Bronchial epithelial cell (primary cell): ENCODE data around the gene MMP25. TPM values are rescaled to one million over a fixed set of nuclear protein-coding genes. Genes with fewer than 3 reads are reported as not detected.

Source experiments
- DNase-seq: peaks from one replicate; pipeline ENCODE4 v3.0.0-alpha.2; 2010; ENCODE audit warnings: low read depth
- FAIRE-seq: peaks from 2 replicates; lab custom pipeline; 2011; peaks lifted over from hg19 to GRCh38; lab: Jason Lieb, UNC
- H3K27me3 ChIP-seq: 2 replicates; pipeline ENCODE4 v1.5.1; 2011; ENCODE audit warnings: low read length; ENCODE audit not compliant: control insufficient read depth, insufficient read depth
- H3K36me3 ChIP-seq: 2 replicates; pipeline ENCODE4 v1.5.1; 2011; ENCODE audit warnings: low read length; ENCODE audit not compliant: control insufficient read depth, insufficient read depth
- H3K4me3 ChIP-seq: 2 replicates; pipeline ENCODE4 v1.5.1; 2011; ENCODE audit warnings: mild to moderate bottlenecking, low read depth, low read length, control low read depth
- CTCF ChIP-seq: IDR thresholded peaks from 2 replicates; pipeline ENCODE4 v1.5.1; 2011; ENCODE audit warnings: mild to moderate bottlenecking, moderate library complexity, low read length, control low read depth, inconsistent platforms; ENCODE audit not compliant: insufficient read depth, severe bottlenecking
- total RNA-seq: library from RNA; depleted of rRNA; stranded (reverse); fragments of >200 nt; gene quantifications from 2 replicates; pipeline ENCODE4 v1.2.1, GENCODE V29; 2014

Gene MMP25
- under 0.01 and 0.13 TPM in 2 replicates for total RNA-seq

- FAIRE-seq (no peak), DNase-seq (no peak)
Observed at GRCh38 chr16:3045758-3046640, at the start of gene MMP25. Gene MMP25 (plus strand): TSS chr16:3046561. CDS start chr16:3046918, 357 bp downstream.

GRCh38 chr16:2999929-3000328 lies 46.4 kb upstream of the MMP25 start:
- FAIRE-seq, result no peak
- no peak for DNase-seq
- no peak for TF ChIP-seq CTCF
- H3K27me3 ChIP-seq, result no peaks in the 10 kb centered on the region
- H3K36me3 ChIP-seq, result no peaks in the 10 kb centered on the region
- H3K4me3 ChIP-seq, result no peak overlapping the region

More at GRCh38 chr16:3045758-3046640, at the start of gene MMP25:
- Histone ChIP-seq H3K36me3 (no peaks in the 10 kb centered on the region), H3K27me3 (peaks cover 10% of the 10 kb centered on the region), H3K4me3 (peak within 1 kb of the TSS; percentile 39)
- no peak for TF ChIP-seq CTCF

GRCh38 chr16:3000540-3000939 lies 45.8 kb upstream of the MMP25 start:
- FAIRE-seq, result no peak

GRCh38 chr16:3001316-3001715 lies 45.0 kb upstream of the MMP25 start:
- H3K36me3 ChIP-seq, result peaks cover 2% of the 10 kb centered on the region
- FAIRE-seq (no peak), DNase-seq (no peak)
- no peak overlapping the region for H3K4me3 ChIP-seq
- TF ChIP-seq CTCF, result no peak
- no peaks in the 10 kb centered on the region for H3K27me3 ChIP-seq

More at GRCh38 chr16:3000540-3000939, 45.8 kb upstream of the MMP25 start:
- no peaks in the 10 kb centered on the region for H3K36me3 ChIP-seq
- no peak overlapping the region for H3K4me3 ChIP-seq
- TF ChIP-seq CTCF, result no peak
- no peaks in the 10 kb centered on the region for H3K27me3 ChIP-seq
- no peak for DNase-seq

GRCh38 chr16:3003582-3004270 lies 42.6 kb upstream of the MMP25 start:
- FAIRE-seq (no peak), DNase-seq (peak; percentile 97)
- Histone ChIP-seq H3K27me3 (no peaks in the 10 kb centered on the region), H3K4me3 (peak overlapping the region; percentile 47), H3K36me3 (peaks cover 2% of the 10 kb centered on the region)
- peak; percentile 68 for TF ChIP-seq CTCF
